HepG2 (cell line): ENCODE measurements around the gene FRG1. TPM values are rescaled to one million over a fixed set of nuclear protein-coding genes. Genes with fewer than 3 reads are reported as not detected.

Experiments used
- KLF9 ChIP-seq: IDR thresholded peaks from 2 replicates; pipeline ENCODE4 v1.6.1; 2016; ENCODE audit warnings: low read depth
- PHF21A ChIP-seq: sonication (generic); formaldehyde crosslinking; IDR thresholded peaks from 2 replicates; pipeline ENCODE4 v1.5.0; 2020; ENCODE audit warnings: mild to moderate bottlenecking, missing genetic modification reagents
- SRF ChIP-seq: IDR thresholded peaks from 2 replicates; pipeline ENCODE4 v1.6.1; 2011; ENCODE audit warnings: mild to moderate bottlenecking, low read depth, low read length, moderate library complexity
- SYNCRIP ChIP-seq: fragments of 200-400 bp; formaldehyde crosslinking; IDR thresholded peaks from 2 replicates; pipeline ENCODE4 v1.6.1; 2018; ENCODE audit warnings: mild to moderate bottlenecking, low read depth, low read length; ENCODE audit not compliant: insufficient read depth
- TAF15 ChIP-seq: fragments of 200-400 bp; formaldehyde crosslinking; IDR thresholded peaks from one replicate; pipeline ENCODE4 v1.6.1; 2018; ENCODE audit warnings: mild to moderate bottlenecking, low read depth, low read length; ENCODE audit not compliant: poor library complexity, severe bottlenecking
- YEATS4 ChIP-seq: sonication (generic); formaldehyde crosslinking; IDR thresholded peaks from 2 replicates; pipeline ENCODE4 v1.4.0; 2020; ENCODE audit warnings: missing genetic modification reagents, borderline replicate concordance
- ZFP36L1 ChIP-seq: sonication (generic); formaldehyde crosslinking; IDR thresholded peaks from 2 replicates; pipeline ENCODE4 v1.8.0; 2022; ENCODE audit warnings: mild to moderate bottlenecking, missing genetic modification reagents, moderate library complexity
- ZNF264 ChIP-seq: sonication (generic); formaldehyde crosslinking; IDR thresholded peaks from 2 replicates; pipeline ENCODE4 v1.4.0; 2020; ENCODE audit warnings: missing genetic modification reagents
- ZNF3 ChIP-seq: IDR thresholded peaks from 2 replicates; pipeline ENCODE4 v1.7.0; 2017; ENCODE audit warnings: inconsistent platforms
- ZNF484 ChIP-seq: sonication (generic); formaldehyde crosslinking; IDR thresholded peaks from 2 replicates; pipeline ENCODE4 v1.5.1; 2020; ENCODE audit warnings: mild to moderate bottlenecking, low read depth, missing genetic modification reagents, borderline replicate concordance
- ZNF512 ChIP-seq: sonication (generic); formaldehyde crosslinking; IDR thresholded peaks from 2 replicates; pipeline ENCODE4 v1.4.0; 2020; ENCODE audit warnings: mild to moderate bottlenecking, missing genetic modification reagents
- ZNF747 ChIP-seq: sonication (generic); formaldehyde crosslinking; IDR thresholded peaks from 2 replicates; pipeline ENCODE4 v1.8.1; 2023; ENCODE audit warnings: missing genetic modification reagents, mild to moderate bottlenecking, borderline replicate concordance
- polyA plus RNA-seq, 8 experiments: library from polyadenylated mRNA; depleted of rRNA in 3 of 8; stranded (reverse) in 7 of 8; unstranded in 1 of 8; fragments of >200 nt; fragmentation: Illumina TruSeq in 4 of 8; extraction: Trizol in 4 of 8; gene quantifications; 2 replicates each; pipeline versions ENCODE4 v1.2.1 to v1.2.3, GENCODE V29; 2011 to 2016; ENCODE audit warnings: low read depth in 4 of 8, missing spikeins in 1 of 8, mixed read lengths in 1 of 8; ENCODE audit not compliant: insufficient read depth in 1 of 8
- total RNA-seq, 5 experiments: library from RNA; depleted of rRNA; stranded (reverse); fragments of >200 nt; fragmentation: Illumina TruSeq; extraction: Trizol; gene quantifications; 2 replicates each; pipeline ENCODE4 v1.2.3, GENCODE V29; 2016; ENCODE audit warnings: low read depth in 1 of 5
- TF ChIP-seq, protein P1 (sequence below), 2 experiments: IDR thresholded peaks; 2 replicates each; pipeline ENCODE4 v1.6.1; 2011 to 2012; ENCODE audit warnings: low read length in 2 of 2, borderline replicate concordance in 1 of 2, low read depth in 1 of 2, mild to moderate bottlenecking in 1 of 2, moderate library complexity in 1 of 2
- TF ChIP-seq, protein P2 (sequence below): sonication (generic); formaldehyde crosslinking; IDR thresholded peaks from 2 replicates; pipeline ENCODE4 v1.8.0; 2022; ENCODE audit warnings: mild to moderate bottlenecking, missing genetic modification reagents, borderline replicate concordance
- TF ChIP-seq, protein P3 (sequence below): sonication (generic); formaldehyde crosslinking; IDR thresholded peaks from 2 replicates; pipeline ENCODE4 v1.4.0; 2020; ENCODE audit warnings: mild to moderate bottlenecking, missing genetic modification reagents
- TF ChIP-seq, protein P4 (sequence below): sonication (generic); formaldehyde crosslinking; IDR thresholded peaks from 2 replicates; pipeline ENCODE4 v1.8.0; 2022; ENCODE audit warnings: missing genetic modification reagents, mild to moderate bottlenecking, borderline replicate concordance

The FRG1 gene
- total and polyA plus RNA-seq, 2 of the 13 experiments (the other 11 are each of a cell fraction or from before 2014, with no cell fraction given) = 5.7 to 42.6 TPM

- TF ChIP-seq, protein P1, sequence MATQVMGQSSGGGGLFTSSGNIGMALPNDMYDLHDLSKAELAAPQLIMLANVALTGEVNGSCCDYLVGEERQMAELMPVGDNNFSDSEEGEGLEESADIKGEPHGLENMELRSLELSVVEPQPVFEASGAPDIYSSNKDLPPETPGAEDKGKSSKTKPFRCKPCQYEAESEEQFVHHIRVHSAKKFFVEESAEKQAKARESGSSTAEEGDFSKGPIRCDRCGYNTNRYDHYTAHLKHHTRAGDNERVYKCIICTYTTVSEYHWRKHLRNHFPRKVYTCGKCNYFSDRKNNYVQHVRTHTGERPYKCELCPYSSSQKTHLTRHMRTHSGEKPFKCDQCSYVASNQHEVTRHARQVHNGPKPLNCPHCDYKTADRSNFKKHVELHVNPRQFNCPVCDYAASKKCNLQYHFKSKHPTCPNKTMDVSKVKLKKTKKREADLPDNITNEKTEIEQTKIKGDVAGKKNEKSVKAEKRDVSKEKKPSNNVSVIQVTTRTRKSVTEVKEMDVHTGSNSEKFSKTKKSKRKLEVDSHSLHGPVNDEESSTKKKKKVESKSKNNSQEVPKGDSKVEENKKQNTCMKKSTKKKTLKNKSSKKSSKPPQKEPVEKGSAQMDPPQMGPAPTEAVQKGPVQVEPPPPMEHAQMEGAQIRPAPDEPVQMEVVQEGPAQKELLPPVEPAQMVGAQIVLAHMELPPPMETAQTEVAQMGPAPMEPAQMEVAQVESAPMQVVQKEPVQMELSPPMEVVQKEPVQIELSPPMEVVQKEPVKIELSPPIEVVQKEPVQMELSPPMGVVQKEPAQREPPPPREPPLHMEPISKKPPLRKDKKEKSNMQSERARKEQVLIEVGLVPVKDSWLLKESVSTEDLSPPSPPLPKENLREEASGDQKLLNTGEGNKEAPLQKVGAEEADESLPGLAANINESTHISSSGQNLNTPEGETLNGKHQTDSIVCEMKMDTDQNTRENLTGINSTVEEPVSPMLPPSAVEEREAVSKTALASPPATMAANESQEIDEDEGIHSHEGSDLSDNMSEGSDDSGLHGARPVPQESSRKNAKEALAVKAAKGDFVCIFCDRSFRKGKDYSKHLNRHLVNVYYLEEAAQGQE (IDR thresholded peaks at IDR 0.05; ENCODE audit: borderline replicate concordance in 1 of 2, low read depth in 1 of 2, low read length in 2 of 2) = peak in 1 of 2 experiments; percentile 69; a peak in 1 of 4 replicates
- TF ChIP-seq ZNF264 (CRISPR knock-in tag) (peak; percentile 94), SYNCRIP (no peak), ZNF3 (CRISPR knock-in tag) (0 out of 2 replicates have a peak, but pooled peaks have one; percentile 31), ZNF747 (CRISPR knock-in tag) (peak; percentile 85), ZFP36L1 (peak; percentile 87), YEATS4 (0 out of 2 replicates have a peak, but pooled peaks have one; percentile 74), SRF (no peak), ZNF484 (CRISPR knock-in tag) (no peak), TAF15 (no peak), KLF9 (CRISPR knock-in tag) (0 out of 2 replicates have a peak, but pooled peaks have one; percentile 71), PHF21A (CRISPR knock-in tag) (no peak; the same call in 1 of the 2 replicates), ZNF512 (CRISPR knock-in tag) (peak; percentile 60; the same call in 1 of the 2 replicates)
- TF ChIP-seq, protein P2, sequence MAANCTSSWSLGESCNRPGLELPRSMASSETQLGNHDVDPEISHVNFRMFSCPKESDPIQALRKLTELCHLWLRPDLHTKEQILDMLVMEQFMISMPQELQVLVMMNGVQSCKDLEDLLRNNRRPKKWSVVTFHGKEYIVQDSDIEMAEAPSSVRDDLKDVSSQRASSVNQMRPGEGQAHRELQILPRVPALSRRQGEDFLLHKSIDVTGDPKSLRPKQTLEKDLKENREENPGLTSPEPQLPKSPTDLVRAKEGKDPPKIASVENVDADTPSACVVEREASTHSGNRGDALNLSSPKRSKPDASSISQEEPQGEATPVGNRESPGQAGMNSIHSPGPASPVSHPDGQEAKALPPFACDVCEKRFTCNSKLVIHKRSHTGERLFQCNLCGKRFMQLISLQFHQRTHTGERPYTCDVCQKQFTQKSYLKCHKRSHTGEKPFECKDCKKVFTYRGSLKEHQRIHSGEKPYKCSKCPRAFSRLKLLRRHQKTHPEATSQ = peak; percentile 98; the same call in 1 of the 2 replicates
- TF ChIP-seq, protein P3, sequence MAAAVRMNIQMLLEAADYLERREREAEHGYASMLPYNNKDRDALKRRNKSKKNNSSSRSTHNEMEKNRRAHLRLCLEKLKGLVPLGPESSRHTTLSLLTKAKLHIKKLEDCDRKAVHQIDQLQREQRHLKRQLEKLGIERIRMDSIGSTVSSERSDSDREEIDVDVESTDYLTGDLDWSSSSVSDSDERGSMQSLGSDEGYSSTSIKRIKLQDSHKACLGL = peak; percentile 40; the same call in 1 of the 2 replicates
- TF ChIP-seq, protein P4, sequence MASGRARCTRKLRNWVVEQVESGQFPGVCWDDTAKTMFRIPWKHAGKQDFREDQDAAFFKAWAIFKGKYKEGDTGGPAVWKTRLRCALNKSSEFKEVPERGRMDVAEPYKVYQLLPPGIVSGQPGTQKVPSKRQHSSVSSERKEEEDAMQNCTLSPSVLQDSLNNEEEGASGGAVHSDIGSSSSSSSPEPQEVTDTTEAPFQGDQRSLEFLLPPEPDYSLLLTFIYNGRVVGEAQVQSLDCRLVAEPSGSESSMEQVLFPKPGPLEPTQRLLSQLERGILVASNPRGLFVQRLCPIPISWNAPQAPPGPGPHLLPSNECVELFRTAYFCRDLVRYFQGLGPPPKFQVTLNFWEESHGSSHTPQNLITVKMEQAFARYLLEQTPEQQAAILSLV (CRISPR knock-in tag) = peak; percentile 76
Measured at GRCh38 chr4:189940178-189941004, at the start of gene FRG1 (continued).
